ENCODE measurements around the gene LRRC39.
"Not testable (repeated sequence)": the region's sequence is repeated elsewhere in the genome, so short reads cannot be mapped to it uniquely, and the experiment has no call there.

DNA sequence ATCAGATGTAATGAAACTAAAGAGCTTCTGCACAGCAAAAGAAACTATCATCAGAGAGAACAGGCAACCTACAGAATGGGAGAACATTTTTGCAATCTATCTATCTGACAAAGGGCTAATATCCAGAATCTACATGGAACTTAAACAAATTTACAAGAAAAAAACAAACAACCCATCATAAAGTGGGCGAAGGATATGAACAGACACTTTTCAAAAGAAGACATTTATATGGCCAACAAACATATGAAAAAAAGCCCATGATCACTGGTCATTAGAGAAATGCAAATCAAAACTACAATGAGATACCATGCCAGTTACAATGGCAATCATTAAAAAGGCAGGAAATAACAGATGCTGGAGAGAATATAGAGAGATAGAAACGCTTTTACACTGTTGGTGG, 27.0 kb upstream of the LRRC39 start:
- TF ChIP-seq, protein P1, sequence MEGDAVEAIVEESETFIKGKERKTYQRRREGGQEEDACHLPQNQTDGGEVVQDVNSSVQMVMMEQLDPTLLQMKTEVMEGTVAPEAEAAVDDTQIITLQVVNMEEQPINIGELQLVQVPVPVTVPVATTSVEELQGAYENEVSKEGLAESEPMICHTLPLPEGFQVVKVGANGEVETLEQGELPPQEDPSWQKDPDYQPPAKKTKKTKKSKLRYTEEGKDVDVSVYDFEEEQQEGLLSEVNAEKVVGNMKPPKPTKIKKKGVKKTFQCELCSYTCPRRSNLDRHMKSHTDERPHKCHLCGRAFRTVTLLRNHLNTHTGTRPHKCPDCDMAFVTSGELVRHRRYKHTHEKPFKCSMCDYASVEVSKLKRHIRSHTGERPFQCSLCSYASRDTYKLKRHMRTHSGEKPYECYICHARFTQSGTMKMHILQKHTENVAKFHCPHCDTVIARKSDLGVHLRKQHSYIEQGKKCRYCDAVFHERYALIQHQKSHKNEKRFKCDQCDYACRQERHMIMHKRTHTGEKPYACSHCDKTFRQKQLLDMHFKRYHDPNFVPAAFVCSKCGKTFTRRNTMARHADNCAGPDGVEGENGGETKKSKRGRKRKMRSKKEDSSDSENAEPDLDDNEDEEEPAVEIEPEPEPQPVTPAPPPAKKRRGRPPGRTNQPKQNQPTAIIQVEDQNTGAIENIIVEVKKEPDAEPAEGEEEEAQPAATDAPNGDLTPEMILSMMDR (conservative IDR thresholded peaks at IDR 0.05) = not testable (repeated sequence)
- TF ChIP-seq ZFX (IDR thresholded peaks at IDR 0.05) = not testable (repeated sequence)

Data from C4-2B (cell line).